ENCODE measurements around the gene SUCO.
"Not testable (repeated sequence)": the region's sequence is repeated elsewhere in the genome, so short reads cannot be mapped to it uniquely, and the experiment has no call there.

SUCO gene

GRCh38 chr1:172607145-172607544, 74.2 kb downstream of the SUCO start:
- DNase-seq (ENCODE audit: low spot score) = no peak

- DNase-seq (ENCODE audit: low spot score) = no peak
Observed at GRCh38 chr1:172608098-172608601, 75.2 kb downstream of the SUCO start.

- DNase-seq (ENCODE audit: low spot score) = no peak
Observed at GRCh38 chr1:172609528-172609927, 76.6 kb downstream of the SUCO start.

GRCh38 chr1:172612478-172612877, 79.5 kb downstream of the SUCO start:
- no peak for DNase-seq (ENCODE audit: low spot score)

- no peak for DNase-seq (ENCODE audit: low spot score)
Observed at GRCh38 chr1:172613294-172613693, 80.3 kb downstream of the SUCO start.

- DNase-seq (ENCODE audit: low spot score) = no peak
Observed at GRCh38 chr1:172616195-172616594, 83.2 kb downstream of the SUCO start.

GRCh38 chr1:172616636-172617035, 83.7 kb downstream of the SUCO start:
- DNase-seq (ENCODE audit: low spot score) = no peak

- DNase-seq (ENCODE audit: low spot score) = not testable (repeated sequence)
Observed at GRCh38 chr1:172620603-172621002, 87.7 kb downstream of the SUCO start.

GRCh38 chr1:172622541-172622940, 89.6 kb downstream of the SUCO start:
- DNase-seq (ENCODE audit: low spot score) = no peak

GRCh38 chr1:172623748-172624147, 90.8 kb downstream of the SUCO start:
- no peak for DNase-seq (ENCODE audit: low spot score)

GRCh38 chr1:172626845-172627244, 93.9 kb downstream of the SUCO start:
- no peak for DNase-seq (ENCODE audit: low spot score)

- no peak for DNase-seq (ENCODE audit: low spot score)
Observed at GRCh38 chr1:172627702-172628101, 94.8 kb downstream of the SUCO start.

- DNase-seq (ENCODE audit: low spot score) = no peak
Observed at GRCh38 chr1:172628401-172628800, 95.5 kb downstream of the SUCO start.

GRCh38 chr1:172629170-172629569, 96.2 kb downstream of the SUCO start:
- DNase-seq (ENCODE audit: low spot score) = no peak

GRCh38 chr1:172629638-172630037, 96.7 kb downstream of the SUCO start:
- DNase-seq (ENCODE audit: low spot score) = no peak

- DNase-seq (ENCODE audit: low spot score) = no peak
Observed at GRCh38 chr1:172630056-172630818, 97.3 kb downstream of the SUCO start.

- DNase-seq (ENCODE audit: low spot score) = no peak
Observed at GRCh38 chr1:172630868-172631267, 97.9 kb downstream of the SUCO start.

- peak; percentile 17 for DNase-seq (ENCODE audit: low spot score)
Observed at GRCh38 chr1:172637522-172637921, 104.6 kb downstream of the SUCO start.

- no peak for DNase-seq (ENCODE audit: low spot score)
Observed at GRCh38 chr1:172638249-172638648, 105.3 kb downstream of the SUCO start.

GRCh38 chr1:172638885-172639831, 106.2 kb downstream of the SUCO start:
- DNase-seq (ENCODE audit: low spot score) = no peak

- no peak for DNase-seq (ENCODE audit: low spot score)
Observed at GRCh38 chr1:172640111-172640510, 107.2 kb downstream of the SUCO start.

- DNase-seq (ENCODE audit: low spot score) = no peak
Observed at GRCh38 chr1:172641492-172641891, 108.5 kb downstream of the SUCO start.

GRCh38 chr1:172642970-172643369, 110.0 kb downstream of the SUCO start:
- DNase-seq (ENCODE audit: low spot score) = no peak
